Panc1 (cell line): Measurements from ENCODE around the gene OR9Q1. TPM values are rescaled to one million over a fixed set of nuclear protein-coding genes. Genes with fewer than 3 reads are reported as not detected.

Experiments
- ATAC-seq: fragments of 200-7000 bp; cut with Tn5 transposase; 2 replicates; pipeline ENCODE4 v1.9.1; 2020; ENCODE audit warnings: mild to moderate bottlenecking, moderate library complexity
- BruUV-seq: library from RNA; stranded (reverse); fragments of 400-500 nt; replicated peaks from 2 replicates; lab custom pipeline; 2021; lab: Mats Ljungman, UMichigan
- CTCF ChIA-PET: fragments of 300-600 bp; sonication (Branson Sonifier 250); formaldehyde crosslinking; loops from one replicate; lab custom pipeline; 2022; ENCODE audit warnings: antibody characterized with exemption; lab: Charles Lee
- POLR2A ChIA-PET: fragments of 300-600 bp; sonication (Branson Sonifier 250); formaldehyde crosslinking; loops from one replicate; lab custom pipeline; 2022; ENCODE audit warnings: antibody characterized with exemption; lab: Charles Lee
- DNase-seq: peaks from one replicate; pipeline ENCODE4 v3.0.0-alpha.2; 2010; ENCODE audit warnings: low read depth, low spot score
- H3K27ac ChIP-seq: 2 replicates; pipeline ENCODE4 v1.5.1; 2011; ENCODE audit warnings: mild to moderate bottlenecking, low read length, inconsistent platforms
- H3K27me3 ChIP-seq: fragments of 200-500 bp; sonication (Bioruptor generic); 2 replicates; pipeline ENCODE4 v1.6.0; 2014; ENCODE audit warnings: low read length, inconsistent platforms; ENCODE audit not compliant: control insufficient read depth, insufficient read depth
- H3K36me3 ChIP-seq: fragments of 200-500 bp; sonication (Bioruptor generic); 2 replicates; pipeline ENCODE4 v1.5.1; 2014; ENCODE audit warnings: inconsistent platforms, mild to moderate bottlenecking, low read length, moderate library complexity; ENCODE audit not compliant: control insufficient read depth, insufficient read depth
- H3K4me1 ChIP-seq: 2 replicates; pipeline ENCODE4 v1.5.1; 2011; ENCODE audit warnings: inconsistent platforms, mild to moderate bottlenecking, low read length, moderate library complexity; ENCODE audit not compliant: control insufficient read depth, insufficient read depth
- H3K4me3 ChIP-seq, 2 experiments: 2 replicates each; pipeline ENCODE4 v1.5.1; 2011 to 2012; ENCODE audit warnings: low read depth in 2 of 2, low read length in 2 of 2, mild to moderate bottlenecking in 2 of 2, inconsistent platforms in 1 of 2, moderate library complexity in 1 of 2
- H3K9me3 ChIP-seq: fragments of 200-500 bp; sonication (Bioruptor generic); 2 replicates; pipeline ENCODE4 v1.5.1; 2014; ENCODE audit warnings: low read depth, mild to moderate bottlenecking, inconsistent platforms, low read length, moderate library complexity; ENCODE audit not compliant: control insufficient read depth, insufficient read depth
- CTCF ChIP-seq: fragments of 450-650 bp; IDR thresholded peaks from 2 replicates; pipeline ENCODE4 v1.5.1; 2017; ENCODE audit warnings: mild to moderate bottlenecking
- POLR2AphosphoS5 ChIP-seq: IDR thresholded peaks from 2 replicates; pipeline ENCODE4 v1.6.1; 2012; ENCODE audit warnings: mild to moderate bottlenecking, low read depth, low read length, moderate library complexity
- REST ChIP-seq, 2 experiments: IDR thresholded peaks; 2 replicates each; pipeline ENCODE4 v1.6.1; 2011 to 2012; ENCODE audit warnings: low read depth in 2 of 2, control low read depth in 1 of 2, low read length in 1 of 2, mild to moderate bottlenecking in 1 of 2, moderate library complexity in 1 of 2; ENCODE audit not compliant: insufficient read depth in 1 of 2
- SIN3A ChIP-seq: IDR thresholded peaks from 2 replicates; pipeline ENCODE4 v1.6.1; 2012; ENCODE audit warnings: low read depth, mild to moderate bottlenecking, low read length, moderate library complexity, borderline replicate concordance; ENCODE audit not compliant: insufficient read depth
- TCF7L2 ChIP-seq: IDR thresholded peaks from 2 replicates; pipeline ENCODE4 v1.6.1; 2011; ENCODE audit warnings: mild to moderate bottlenecking, low read depth, low read length, inconsistent platforms
- in situ Hi-C: cut with HindIII; loops from 2 replicates; pipeline ENCODE4 v1.10.0; 2016; ENCODE audit warnings: low sequenced_read_pairs, low pct_unique_long_range_greater_than_20kb
- intact Hi-C: fragments of 100-400 bp; cut with micrococcal nuclease; formaldehyde crosslinking; loops from one replicate; pipeline ENCODE4 v1.10.0; 2022; ENCODE audit not compliant: unreplicated experiment
- total RNA-seq: library from RNA; stranded (reverse); gene quantifications from one replicate; pipeline ENCODE4 v1.2.1, GENCODE V29; 2021; ENCODE audit not compliant: unreplicated experiment

OR9Q1 gene
- total RNA-seq, 1 experiment from 2014 or later, result not detected

GRCh38 chr11:58059007-58059350 is 35.3 kb downstream of the OR9Q1 start:
- ChIA-PET CTCF (no interaction called here), POLR2A (no interaction called here)
- intact Hi-C loops, result no loop called here
- Histone ChIP-seq H3K36me3 (no peaks in the 10 kb centered on the region), H3K4me3 (no peak overlapping the region), H3K9me3 (no peaks in the 10 kb centered on the region), H3K4me1 (no peaks in the 10 kb centered on the region), H3K27ac (no peak overlapping the region), H3K27me3 (no peaks in the 10 kb centered on the region)
- DNase-seq (no peak), ATAC-seq (no peak)
- no peak for TF ChIP-seq TCF7L2
- TF ChIP-seq SIN3A, result no peak
- no peak for TF ChIP-seq POLR2AphosphoS5
- no peak for TF ChIP-seq REST (IDR thresholded peaks at IDR 0.05; ENCODE audit: insufficient read depth in 1 of 2, low read depth in 2 of 2, low read length in 1 of 2)
- no peak for TF ChIP-seq CTCF
- BruUV-seq, result no TSS peak
- in situ Hi-C loops, result no loop called here

- TF ChIP-seq TCF7L2 (no peak), POLR2AphosphoS5 (no peak), REST (IDR thresholded peaks at IDR 0.05; ENCODE audit: insufficient read depth in 1 of 2, low read depth in 2 of 2, low read length in 1 of 2) (no peak), CTCF (no peak), SIN3A (no peak)
- no peak overlapping the region for H3K27ac ChIP-seq
- in situ Hi-C loops, result no loop called here
- DNase-seq (no peak), ATAC-seq (no peak)
- intact Hi-C loops, result loop anchor here (10.0 kb wide), 1 partner anchor 64 kb away; the partner anchor contains the start of gene OR9I1
- H3K4me3 ChIP-seq, result no peak overlapping the region
- CTCF ChIA-PET, result no interaction called here
- no TSS peak for BruUV-seq
- H3K9me3 ChIP-seq, result no peaks in the 10 kb centered on the region
- H3K36me3 ChIP-seq, result no peaks in the 10 kb centered on the region
- H3K27me3 ChIP-seq, result no peaks in the 10 kb centered on the region
- POLR2A ChIA-PET, result no interaction called here
- H3K4me1 ChIP-seq, result no peaks in the 10 kb centered on the region
These were observed 36.9 kb downstream of the OR9Q1 start for GRCh38 chr11:58060535-58060934.
